ENCODE data around the gene HIVEP2.
A peak's percentile ranks its signal among the peaks of the same experiment; 100 is the strongest.

The HIVEP2 gene

DNA sequence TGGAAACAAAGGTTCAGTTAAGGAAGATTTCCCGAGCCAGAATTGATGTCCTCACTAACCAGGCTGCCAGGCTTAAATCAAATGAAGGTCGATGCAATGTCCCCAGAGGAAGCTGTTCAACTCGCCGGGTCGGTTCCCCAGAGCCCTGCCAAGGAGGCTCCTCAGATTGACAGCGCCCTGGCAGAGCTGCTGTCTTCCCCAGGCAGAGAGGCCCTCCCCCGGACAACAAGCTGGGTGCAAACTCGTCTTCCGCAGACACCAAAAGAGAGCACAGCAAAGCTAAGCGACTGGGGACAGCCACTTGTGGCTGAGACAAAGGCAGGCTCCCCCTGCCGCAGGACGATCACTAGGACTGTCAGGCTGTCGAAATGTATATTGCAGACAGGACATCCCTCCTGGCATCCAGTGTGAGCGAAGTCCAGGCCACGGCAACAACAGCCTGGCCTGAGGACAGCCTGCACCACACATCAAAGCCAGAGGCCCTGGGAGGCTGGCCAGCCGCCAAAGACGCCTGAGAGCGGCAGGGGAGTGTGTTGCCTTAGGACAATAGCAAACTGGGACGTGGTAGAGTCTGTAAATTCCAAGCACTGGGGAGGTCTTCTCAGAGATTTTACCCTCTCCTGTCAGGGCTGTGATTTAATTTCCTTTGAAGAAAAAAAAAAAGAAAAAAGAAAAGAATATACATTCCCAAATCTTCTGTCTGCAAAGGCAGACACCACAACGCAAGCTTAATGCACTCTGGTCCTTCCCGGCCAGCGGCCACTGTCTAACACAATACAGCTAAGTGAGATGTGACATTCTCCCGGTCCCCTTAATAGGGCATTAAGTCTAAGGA lies 99.1 kb downstream of the HIVEP2 start:
- H3K27ac ChIP-seq (replicated peaks), result no peak overlapping the region
- no peak overlapping the region for H3K4me3 ChIP-seq (replicated peaks; ENCODE audit: insufficient read depth, low read length)
- TF ChIP-seq POLR2AphosphoS5 (IDR thresholded peaks at IDR 0.05; ENCODE audit: low read depth), result no peak
- TF ChIP-seq, protein P1, sequence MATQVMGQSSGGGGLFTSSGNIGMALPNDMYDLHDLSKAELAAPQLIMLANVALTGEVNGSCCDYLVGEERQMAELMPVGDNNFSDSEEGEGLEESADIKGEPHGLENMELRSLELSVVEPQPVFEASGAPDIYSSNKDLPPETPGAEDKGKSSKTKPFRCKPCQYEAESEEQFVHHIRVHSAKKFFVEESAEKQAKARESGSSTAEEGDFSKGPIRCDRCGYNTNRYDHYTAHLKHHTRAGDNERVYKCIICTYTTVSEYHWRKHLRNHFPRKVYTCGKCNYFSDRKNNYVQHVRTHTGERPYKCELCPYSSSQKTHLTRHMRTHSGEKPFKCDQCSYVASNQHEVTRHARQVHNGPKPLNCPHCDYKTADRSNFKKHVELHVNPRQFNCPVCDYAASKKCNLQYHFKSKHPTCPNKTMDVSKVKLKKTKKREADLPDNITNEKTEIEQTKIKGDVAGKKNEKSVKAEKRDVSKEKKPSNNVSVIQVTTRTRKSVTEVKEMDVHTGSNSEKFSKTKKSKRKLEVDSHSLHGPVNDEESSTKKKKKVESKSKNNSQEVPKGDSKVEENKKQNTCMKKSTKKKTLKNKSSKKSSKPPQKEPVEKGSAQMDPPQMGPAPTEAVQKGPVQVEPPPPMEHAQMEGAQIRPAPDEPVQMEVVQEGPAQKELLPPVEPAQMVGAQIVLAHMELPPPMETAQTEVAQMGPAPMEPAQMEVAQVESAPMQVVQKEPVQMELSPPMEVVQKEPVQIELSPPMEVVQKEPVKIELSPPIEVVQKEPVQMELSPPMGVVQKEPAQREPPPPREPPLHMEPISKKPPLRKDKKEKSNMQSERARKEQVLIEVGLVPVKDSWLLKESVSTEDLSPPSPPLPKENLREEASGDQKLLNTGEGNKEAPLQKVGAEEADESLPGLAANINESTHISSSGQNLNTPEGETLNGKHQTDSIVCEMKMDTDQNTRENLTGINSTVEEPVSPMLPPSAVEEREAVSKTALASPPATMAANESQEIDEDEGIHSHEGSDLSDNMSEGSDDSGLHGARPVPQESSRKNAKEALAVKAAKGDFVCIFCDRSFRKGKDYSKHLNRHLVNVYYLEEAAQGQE (IDR thresholded peaks at IDR 0.05; ENCODE audit: insufficient replicate concordance, low read depth), result no peak
- DNase-seq (ENCODE audit: low read depth in 1 of 2, low spot score in 1 of 2), result no peak
- H3K27me3 ChIP-seq (ENCODE audit: insufficient read depth, poor library complexity, severe bottlenecking), result no peaks in the 10 kb centered on the region

DNA sequence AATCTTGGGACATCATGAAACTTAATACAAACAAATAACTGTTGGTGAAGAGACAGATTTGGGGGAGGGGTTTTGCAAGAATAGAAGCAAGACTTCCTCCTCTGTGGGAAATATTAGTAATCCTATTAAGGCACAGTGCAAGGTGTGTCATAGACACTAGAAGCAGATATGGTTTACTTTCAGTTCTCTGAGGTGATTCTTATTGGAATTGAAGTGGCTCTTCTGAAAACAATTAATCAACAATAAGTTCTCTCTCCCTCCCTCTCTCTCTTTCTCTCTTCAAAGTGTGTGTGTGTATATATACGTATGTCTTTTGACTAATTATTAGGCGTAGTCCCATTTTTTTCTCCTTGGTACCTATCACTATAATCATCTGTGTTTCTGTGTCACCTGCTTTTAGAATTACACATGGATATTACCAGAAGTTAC lies 99.8 kb downstream of the HIVEP2 start:
- H3K4me3 ChIP-seq (replicated peaks; ENCODE audit: insufficient read depth, low read length), result no peak overlapping the region
- no peak for DNase-seq (ENCODE audit: low read depth in 1 of 2, low spot score in 1 of 2)
- H3K27me3 ChIP-seq (ENCODE audit: insufficient read depth, poor library complexity, severe bottlenecking), result no peaks in the 10 kb centered on the region
- TF ChIP-seq, protein P1 (IDR thresholded peaks at IDR 0.05; ENCODE audit: insufficient replicate concordance, low read depth), result no peak
- TF ChIP-seq POLR2AphosphoS5 (IDR thresholded peaks at IDR 0.05; ENCODE audit: low read depth) (no peak), GABPA (IDR thresholded peaks at IDR 0.05; ENCODE audit: low read depth) (no peak), SPI1 (IDR thresholded peaks at IDR 0.05; ENCODE audit: borderline replicate concordance, low read depth) (no peak)
- TF ChIP-seq, protein P2, sequence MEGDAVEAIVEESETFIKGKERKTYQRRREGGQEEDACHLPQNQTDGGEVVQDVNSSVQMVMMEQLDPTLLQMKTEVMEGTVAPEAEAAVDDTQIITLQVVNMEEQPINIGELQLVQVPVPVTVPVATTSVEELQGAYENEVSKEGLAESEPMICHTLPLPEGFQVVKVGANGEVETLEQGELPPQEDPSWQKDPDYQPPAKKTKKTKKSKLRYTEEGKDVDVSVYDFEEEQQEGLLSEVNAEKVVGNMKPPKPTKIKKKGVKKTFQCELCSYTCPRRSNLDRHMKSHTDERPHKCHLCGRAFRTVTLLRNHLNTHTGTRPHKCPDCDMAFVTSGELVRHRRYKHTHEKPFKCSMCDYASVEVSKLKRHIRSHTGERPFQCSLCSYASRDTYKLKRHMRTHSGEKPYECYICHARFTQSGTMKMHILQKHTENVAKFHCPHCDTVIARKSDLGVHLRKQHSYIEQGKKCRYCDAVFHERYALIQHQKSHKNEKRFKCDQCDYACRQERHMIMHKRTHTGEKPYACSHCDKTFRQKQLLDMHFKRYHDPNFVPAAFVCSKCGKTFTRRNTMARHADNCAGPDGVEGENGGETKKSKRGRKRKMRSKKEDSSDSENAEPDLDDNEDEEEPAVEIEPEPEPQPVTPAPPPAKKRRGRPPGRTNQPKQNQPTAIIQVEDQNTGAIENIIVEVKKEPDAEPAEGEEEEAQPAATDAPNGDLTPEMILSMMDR (IDR thresholded peaks at IDR 0.05; ENCODE audit: insufficient read depth, low read length), result no peak
- H3K27ac ChIP-seq (replicated peaks), result no peak overlapping the region

DNA sequence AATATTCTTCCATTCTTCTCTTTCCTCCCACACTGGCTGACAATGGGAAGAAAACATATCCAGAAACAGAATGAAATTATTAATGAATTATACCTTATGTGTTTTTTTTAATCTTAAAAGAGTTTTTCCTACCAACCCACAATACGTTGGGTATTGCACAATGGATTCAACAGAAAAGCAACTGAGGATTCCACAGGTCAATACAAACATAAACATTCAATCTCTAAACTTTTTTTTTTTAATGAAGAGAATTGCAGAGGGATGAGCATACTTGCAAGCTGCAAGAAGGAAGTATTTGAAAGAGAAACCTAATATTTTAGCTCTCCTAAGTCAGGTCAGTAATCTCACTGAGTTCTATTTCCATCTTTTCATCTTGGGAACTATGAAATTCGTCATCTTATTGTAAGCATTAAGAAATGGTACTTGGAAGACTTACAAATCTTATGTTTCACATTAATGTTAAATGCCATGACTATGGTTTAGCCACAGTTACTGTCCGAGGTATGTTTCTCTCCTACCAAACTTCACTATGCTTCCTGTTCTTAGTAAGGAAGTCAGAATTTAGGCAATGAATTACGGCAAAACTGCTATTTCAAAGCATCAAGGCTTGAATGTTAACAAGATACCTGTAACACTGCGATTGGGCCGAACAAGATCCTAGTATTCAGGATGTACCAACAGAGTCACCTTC lies 100.8 kb downstream of the HIVEP2 start:
- Histone ChIP-seq H3K27me3 (ENCODE audit: insufficient read depth, poor library complexity, severe bottlenecking) (no peaks in the 10 kb centered on the region), H3K4me3 (replicated peaks; ENCODE audit: insufficient read depth, low read length) (no peak overlapping the region), H3K27ac (replicated peaks) (peak overlapping the region; percentile 4; the same call in 1 of the 2 replicates)
- no peak for DNase-seq (ENCODE audit: low read depth in 1 of 2, low spot score in 1 of 2)
- TF ChIP-seq, protein P1 (IDR thresholded peaks at IDR 0.05; ENCODE audit: insufficient replicate concordance, low read depth), result peak; percentile 53
- TF ChIP-seq, protein P2 (IDR thresholded peaks at IDR 0.05; ENCODE audit: insufficient read depth, low read length), result no peak
- TF ChIP-seq GABPA (IDR thresholded peaks at IDR 0.05; ENCODE audit: low read depth) (no peak), SPI1 (IDR thresholded peaks at IDR 0.05; ENCODE audit: borderline replicate concordance, low read depth) (peak; percentile 38; the same call in 1 of the 2 replicates)

Measured in HL-60 (cell line).